Raji (cell line): ENCODE results near the gene SOS1.

Source experiments
- POLR2A ChIP-seq: IDR thresholded peaks from 2 replicates; pipeline ENCODE4 v1.6.1; 2011; ENCODE audit warnings: low read depth, low read length, control low read depth; ENCODE audit not compliant: insufficient read depth

Gene SOS1

GRCh38 chr2:39141334-39142271 lies 20.8 kb upstream of the SOS1 start:
- no peak for TF ChIP-seq POLR2A

DNA sequence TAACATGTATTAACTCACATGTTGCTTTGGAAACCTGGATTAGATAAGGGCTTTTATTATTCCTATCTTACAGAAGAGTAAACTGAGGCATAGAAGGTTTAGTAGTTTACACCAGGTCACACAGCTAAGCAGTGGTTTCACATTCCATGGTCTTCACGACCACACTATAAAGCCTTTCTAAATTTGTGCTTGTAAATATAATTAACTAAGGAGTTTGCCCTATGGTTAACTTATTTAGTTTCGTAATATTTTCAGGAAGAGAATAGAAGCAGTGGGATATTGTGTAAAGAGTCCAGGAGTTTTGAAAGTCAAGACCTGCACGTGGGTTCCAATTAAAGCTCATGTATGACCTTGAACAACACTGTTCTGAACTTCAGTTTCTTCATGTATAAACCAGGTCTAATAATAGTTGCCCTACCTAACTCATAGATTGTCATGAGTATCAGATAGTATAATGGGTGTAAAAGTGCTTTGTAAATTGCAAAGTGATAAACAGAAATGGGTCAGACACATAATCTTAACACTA lies 19.5 kb upstream of the SOS1 start:
- no peak for TF ChIP-seq POLR2A

DNA sequence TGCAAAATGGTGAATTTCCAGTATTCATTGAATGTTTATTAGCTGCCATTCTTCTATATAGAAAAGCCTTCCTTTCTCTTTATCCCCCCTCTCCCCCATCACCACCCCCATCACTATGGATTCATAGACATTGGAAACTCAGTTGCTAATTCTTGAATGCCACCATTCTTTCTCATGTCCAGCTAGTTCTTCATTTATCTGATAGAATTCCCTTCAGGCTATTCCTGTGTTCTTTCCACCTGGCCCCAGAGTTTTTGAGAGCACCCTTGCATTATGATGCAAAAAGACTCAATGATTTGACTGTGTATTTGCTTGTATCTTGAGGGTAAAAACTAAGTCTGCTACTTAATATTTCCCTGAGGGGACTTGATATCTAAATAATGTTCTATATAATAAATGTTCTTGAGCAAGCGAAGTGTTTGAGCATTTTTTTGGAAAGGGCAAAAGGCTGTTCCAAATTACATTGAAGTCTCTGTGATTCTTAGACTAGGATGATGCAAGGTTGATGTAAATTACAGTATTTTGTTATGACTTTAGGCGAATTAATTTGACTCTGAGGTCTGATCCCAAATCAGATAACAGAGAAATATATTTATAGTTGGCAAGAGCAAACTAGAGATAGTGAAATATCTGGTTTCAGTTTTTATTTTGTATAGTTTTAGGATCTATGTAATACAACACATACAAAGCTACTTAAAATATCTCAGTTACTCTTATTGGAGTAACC lies 18.8 kb upstream of the SOS1 start:
- no peak for TF ChIP-seq POLR2A

DNA sequence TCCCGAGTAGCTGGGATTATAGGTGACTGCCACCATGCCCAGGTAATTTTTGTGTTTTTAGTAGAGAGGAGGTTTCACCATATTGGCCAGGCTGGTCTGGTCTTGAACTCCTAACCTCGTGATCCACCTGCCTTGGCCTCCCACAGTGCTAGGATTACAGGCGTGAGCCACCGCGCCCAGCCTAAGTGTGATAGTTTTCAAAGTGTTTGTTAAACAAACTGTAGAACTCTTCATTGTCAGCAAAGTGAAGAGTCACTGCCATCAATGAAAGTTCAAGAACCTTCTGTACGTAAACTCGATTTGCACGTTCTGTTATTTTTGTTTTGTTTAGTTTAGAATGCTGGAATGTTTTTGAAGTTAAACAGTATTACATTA lies 18.0 kb upstream of the SOS1 start:
- no peak for TF ChIP-seq POLR2A

- TF ChIP-seq POLR2A = no peak
Measured at GRCh38 chr2:39136799-39137198, 15.9 kb upstream of the SOS1 start.

GRCh38 chr2:39135690-39136259 lies 14.9 kb upstream of the SOS1 start:
- TF ChIP-seq POLR2A = no peak

- no peak for TF ChIP-seq POLR2A
Measured at GRCh38 chr2:39133215-39133851, 12.5 kb upstream of the SOS1 start.

GRCh38 chr2:39128919-39129391 lies 8.1 kb upstream of the SOS1 start:
- no peak for TF ChIP-seq POLR2A

DNA sequence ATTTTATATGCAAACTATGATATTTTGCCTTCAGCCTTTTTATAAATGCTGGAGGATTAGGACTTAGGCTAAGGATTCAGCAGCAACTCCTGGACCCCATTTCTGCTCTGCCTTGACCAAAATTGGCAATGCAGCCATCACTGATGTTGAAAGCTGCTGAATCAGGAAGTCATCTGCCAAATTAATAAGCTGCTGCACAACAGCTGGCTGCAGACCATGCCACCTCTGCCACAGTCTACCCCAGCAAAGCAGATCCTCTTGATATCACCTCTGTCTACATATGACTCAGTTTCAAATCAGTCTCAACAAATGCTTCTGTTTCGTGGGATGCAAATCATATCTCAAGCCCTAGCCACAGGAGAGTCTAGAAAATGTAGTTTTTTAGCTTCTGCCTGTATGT lies 7.1 kb upstream of the SOS1 start:
- TF ChIP-seq POLR2A = peak; percentile 74

GRCh38 chr2:39124746-39125057 lies 3.9 kb upstream of the SOS1 start:
- TF ChIP-seq POLR2A = no peak

GRCh38 chr2:39124000-39124745 lies 3.3 kb upstream of the SOS1 start:
- peak; percentile 95 for TF ChIP-seq POLR2A

DNA sequence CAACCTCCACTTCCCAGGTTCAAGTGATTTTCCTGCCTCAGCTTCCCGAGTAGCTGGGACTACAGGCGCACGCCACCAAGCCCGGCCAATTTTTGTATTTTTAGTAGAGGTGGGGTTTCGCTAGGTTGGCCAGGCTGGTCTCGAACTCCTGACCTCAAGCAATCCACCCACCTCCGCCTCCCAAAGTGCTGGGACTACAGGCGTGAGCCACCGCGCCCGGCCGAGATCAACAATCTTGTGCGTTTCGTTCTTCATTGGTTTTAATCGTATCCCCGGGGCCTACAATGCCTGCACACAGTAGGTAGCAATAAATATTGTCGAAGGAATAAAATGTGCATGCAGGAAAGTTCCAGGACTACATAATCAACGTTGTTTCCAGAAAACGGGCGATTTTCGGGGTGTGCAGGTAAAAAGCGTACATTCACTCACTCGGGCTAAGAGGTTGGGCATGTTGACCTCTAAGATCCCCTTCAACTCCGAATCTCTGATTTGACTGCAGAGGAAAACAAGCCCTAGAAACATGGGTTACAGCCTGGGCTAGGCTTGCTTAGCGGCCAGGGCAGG lies 2.7 kb upstream of the SOS1 start:
- no peak for TF ChIP-seq POLR2A

- TF ChIP-seq POLR2A = no peak
Measured at GRCh38 chr2:39121523-39122063, 742 bp upstream of the SOS1 start.

GRCh38 chr2:39120521-39120770 lies 405 bp downstream of the SOS1 start:
- TF ChIP-seq POLR2A = no peak
